Stimulated activated naive CD4-positive, alpha-beta T cell treated with Interleukin-2 at 50 U/mL for 16 hours (primary cell): ENCODE measurements around the gene TMEM229B.

Experiments used
- DNase-seq: peaks from one replicate; lab custom pipeline; 2025; lab: John Stamatoyannopoulos, UW

TMEM229B gene

GRCh38 chr14:67421356-67422224, 66.9 kb downstream of the TMEM229B start:
- no peak for DNase-seq
